ENCODE measurements around the gene RNF157. TPM values are rescaled to one million over a fixed set of nuclear protein-coding genes. Genes with fewer than 3 reads are reported as not detected.

Gene RNF157
- polyA plus RNA-seq (2012; ENCODE audit: insufficient read depth, insufficient read length, low read depth), result 10.1 TPM

DNA sequence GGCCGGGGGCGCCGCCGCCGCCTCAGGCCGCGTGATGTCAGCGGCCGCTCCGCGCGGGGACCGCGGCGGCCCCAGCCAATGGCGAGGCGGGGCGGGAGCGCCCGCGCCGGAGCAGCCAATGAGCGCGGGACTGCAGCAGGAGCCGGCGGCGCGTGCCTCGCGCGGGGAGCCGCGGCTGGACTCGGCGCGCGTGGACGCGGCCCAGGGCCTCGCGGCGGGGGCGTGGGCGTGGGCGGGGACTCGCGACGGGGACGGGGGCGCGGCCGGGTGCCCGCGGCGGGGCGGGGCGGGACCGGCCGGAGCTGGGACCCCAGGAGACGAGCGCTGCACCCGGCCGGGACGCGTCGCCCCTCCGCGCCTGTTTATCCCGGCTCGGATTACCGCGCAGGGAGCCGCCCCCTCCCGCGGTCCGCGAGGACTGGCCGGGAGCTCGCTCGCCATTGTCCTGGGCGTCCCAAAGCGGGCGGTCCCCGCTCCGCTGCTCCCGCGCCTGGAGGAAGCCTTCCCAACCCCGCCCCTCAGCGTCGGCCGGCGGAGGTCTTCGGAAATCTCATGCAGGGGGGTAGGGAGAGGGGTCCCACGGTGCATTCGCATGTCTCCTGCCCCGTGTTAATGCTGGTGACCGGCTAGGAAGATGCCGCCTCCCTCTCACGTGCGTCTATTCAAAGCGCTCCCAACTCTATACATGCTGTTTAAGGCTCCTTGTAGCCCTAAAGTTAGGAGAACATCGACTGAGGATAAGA lies at the start of gene RNF157:
TSS of gene RNF157 (minus strand) at position 33 of the 743 bp plus-strand sequence. CDS start 253 bp downstream, outside the sequence.
- DNase-seq, result peak; percentile 64
- H3K9me3 ChIP-seq, result peaks cover 2% of the 10 kb centered on the region; the same call in 1 of the 2 replicates
- no peaks in the 10 kb centered on the region for H3K36me3 ChIP-seq
- H3K27me3 ChIP-seq, result peaks cover 27% of the 10 kb centered on the region
- TF ChIP-seq CTCF (IDR thresholded peaks at IDR 0.05; ENCODE audit: low read depth, low read length), result no peak
- H3K4me1 ChIP-seq, result peaks cover 4% of the 10 kb centered on the region
- peak within 1 kb of the TSS; percentile 52 for H3K4me3 ChIP-seq (ENCODE audit: low read depth, low read length)

- H3K9me3 ChIP-seq, result no peaks in the 10 kb centered on the region
- no peaks in the 10 kb centered on the region for H3K4me1 ChIP-seq
- H3K4me3 ChIP-seq (ENCODE audit: low read depth, low read length), result no peak overlapping the region
- no peaks in the 10 kb centered on the region for H3K27me3 ChIP-seq
- no peak for TF ChIP-seq CTCF (IDR thresholded peaks at IDR 0.05; ENCODE audit: low read depth, low read length)
- H3K36me3 ChIP-seq, result no peaks in the 10 kb centered on the region
- no peak for DNase-seq
Observed at GRCh38 chr17:76281573-76282371, 41.5 kb upstream of the RNF157 start.

- TF ChIP-seq CTCF (IDR thresholded peaks at IDR 0.05; ENCODE audit: low read depth, low read length), result no peak
Observed at GRCh38 chr17:76280650-76281049, 40.4 kb upstream of the RNF157 start.

DNA sequence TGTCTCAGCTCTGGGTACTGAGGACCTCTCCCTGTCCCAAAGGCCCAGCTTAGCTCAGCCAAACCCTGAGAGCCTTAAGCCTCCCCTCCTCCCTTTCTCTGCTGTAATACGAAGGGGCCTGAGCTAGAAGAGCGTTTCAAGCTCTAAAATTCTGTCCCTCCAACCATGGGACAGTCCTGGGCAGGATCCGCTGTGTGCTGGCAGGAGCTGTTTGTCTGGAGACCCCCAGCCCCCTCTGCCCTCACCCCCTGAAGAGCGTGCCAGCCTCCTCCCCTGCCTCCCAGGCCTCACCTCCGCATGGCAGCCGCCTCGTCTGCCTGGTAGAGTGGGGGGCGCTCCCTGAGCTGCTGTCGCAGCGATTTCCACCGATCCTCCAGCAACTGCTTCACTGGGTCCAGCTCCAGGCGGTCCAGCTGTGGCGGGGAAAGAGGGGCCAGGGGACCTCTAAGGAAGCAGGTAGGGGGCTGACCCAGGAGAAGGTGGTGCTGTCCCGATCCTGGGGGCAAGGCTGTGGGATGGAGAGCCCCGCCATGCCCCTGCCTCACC lies 39.5 kb upstream of the RNF157 start:
- no peaks in the 10 kb centered on the region for H3K9me3 ChIP-seq
- DNase-seq, result no peak
- no peak overlapping the region for H3K4me3 ChIP-seq (ENCODE audit: low read depth, low read length)
- TF ChIP-seq CTCF (IDR thresholded peaks at IDR 0.05; ENCODE audit: low read depth, low read length), result no peak
- H3K36me3 ChIP-seq, result no peaks in the 10 kb centered on the region
- no peaks in the 10 kb centered on the region for H3K4me1 ChIP-seq
- no peaks in the 10 kb centered on the region for H3K27me3 ChIP-seq

More at GRCh38 chr17:76280650-76281049, 40.4 kb upstream of the RNF157 start:
- H3K36me3 ChIP-seq, result no peaks in the 10 kb centered on the region
- no peaks in the 10 kb centered on the region for H3K27me3 ChIP-seq
- no peaks in the 10 kb centered on the region for H3K9me3 ChIP-seq
- no peak for DNase-seq
- H3K4me3 ChIP-seq (ENCODE audit: low read depth, low read length), result no peak overlapping the region
- no peaks in the 10 kb centered on the region for H3K4me1 ChIP-seq

GRCh38 chr17:76278952-76279741 lies 38.9 kb upstream of the RNF157 start:
- Histone ChIP-seq H3K4me1 (no peaks in the 10 kb centered on the region), H3K4me3 (ENCODE audit: low read depth, low read length) (no peak overlapping the region)
- TF ChIP-seq CTCF (IDR thresholded peaks at IDR 0.05; ENCODE audit: low read depth, low read length), result peak; percentile 98

More at GRCh38 chr17:76278952-76279741, 38.9 kb upstream of the RNF157 start:
- Histone ChIP-seq H3K36me3 (no peaks in the 10 kb centered on the region), H3K9me3 (no peaks in the 10 kb centered on the region), H3K27me3 (no peaks in the 10 kb centered on the region)
- DNase-seq, result peak; percentile 91
